ENCODE measurements around the gene ADGRL2.

Gene ADGRL2

GRCh38 chr1:82007804-82008203 is 207.1 kb downstream of the ADGRL2 start:
- Histone ChIP-seq H2AFZ (ENCODE audit: low read depth, low read length) (no peak overlapping the region), H3K27ac (ENCODE audit: low read length) (no peak overlapping the region), H3K9ac (ENCODE audit: low read depth, low read length) (no peak overlapping the region), H3K4me3 (ENCODE audit: low read depth in 1 of 2, low read length in 2 of 2) (no peak overlapping the region), H3K79me2 (ENCODE audit: insufficient read depth, low read length) (no peaks in the 10 kb centered on the region), H3K4me2 (ENCODE audit: insufficient read depth, low read length) (no peak overlapping the region), H3K27me3 (ENCODE audit: insufficient read depth, low read length, poor library complexity) (no peaks in the 10 kb centered on the region), H4K20me1 (ENCODE audit: insufficient read depth, low read length) (no peaks in the 10 kb centered on the region), H3K36me3 (ENCODE audit: insufficient read depth, low read length) (no peaks in the 10 kb centered on the region), H3K4me1 (ENCODE audit: insufficient read depth, low read length) (no peaks in the 10 kb centered on the region), H3K9me3 (ENCODE audit: insufficient read depth, low read length, severe bottlenecking) (no peaks in the 10 kb centered on the region)
- ATAC-seq (ENCODE audit: insufficient read depth, low read depth) (no peak), DNase-seq (no peak)
- no peak for TF ChIP-seq EZH2 (IDR thresholded peaks at IDR 0.05; ENCODE audit: borderline replicate concordance, low read depth, low read length, severe bottlenecking)
- TF ChIP-seq, protein P1, sequence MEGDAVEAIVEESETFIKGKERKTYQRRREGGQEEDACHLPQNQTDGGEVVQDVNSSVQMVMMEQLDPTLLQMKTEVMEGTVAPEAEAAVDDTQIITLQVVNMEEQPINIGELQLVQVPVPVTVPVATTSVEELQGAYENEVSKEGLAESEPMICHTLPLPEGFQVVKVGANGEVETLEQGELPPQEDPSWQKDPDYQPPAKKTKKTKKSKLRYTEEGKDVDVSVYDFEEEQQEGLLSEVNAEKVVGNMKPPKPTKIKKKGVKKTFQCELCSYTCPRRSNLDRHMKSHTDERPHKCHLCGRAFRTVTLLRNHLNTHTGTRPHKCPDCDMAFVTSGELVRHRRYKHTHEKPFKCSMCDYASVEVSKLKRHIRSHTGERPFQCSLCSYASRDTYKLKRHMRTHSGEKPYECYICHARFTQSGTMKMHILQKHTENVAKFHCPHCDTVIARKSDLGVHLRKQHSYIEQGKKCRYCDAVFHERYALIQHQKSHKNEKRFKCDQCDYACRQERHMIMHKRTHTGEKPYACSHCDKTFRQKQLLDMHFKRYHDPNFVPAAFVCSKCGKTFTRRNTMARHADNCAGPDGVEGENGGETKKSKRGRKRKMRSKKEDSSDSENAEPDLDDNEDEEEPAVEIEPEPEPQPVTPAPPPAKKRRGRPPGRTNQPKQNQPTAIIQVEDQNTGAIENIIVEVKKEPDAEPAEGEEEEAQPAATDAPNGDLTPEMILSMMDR (IDR thresholded peaks at IDR 0.05; ENCODE audit: borderline replicate concordance, extremely low read depth, low read length, poor library complexity, severe bottlenecking) = no peak

DNA sequence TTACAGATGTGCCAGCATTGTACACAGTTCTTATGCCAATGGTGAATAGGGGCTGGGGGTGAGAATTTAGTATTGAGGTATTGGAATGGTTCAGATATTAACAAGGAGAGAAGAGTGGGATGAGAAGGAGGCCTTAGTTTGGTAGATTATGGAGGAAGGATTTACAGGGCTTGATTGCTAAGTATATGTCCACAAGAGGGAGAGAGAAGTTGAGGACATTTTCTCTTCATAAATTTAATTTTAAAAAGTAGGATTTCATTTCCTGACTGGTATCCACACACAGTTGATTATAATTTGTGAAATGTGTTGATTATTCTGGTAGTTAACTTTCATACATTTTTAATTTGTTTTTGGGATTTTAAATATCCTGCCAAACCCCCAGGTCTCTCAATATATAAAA is 213.0 kb downstream of the ADGRL2 start:
- H3K27ac ChIP-seq (ENCODE audit: low read length) = no peak overlapping the region
- no peak overlapping the region for H2AFZ ChIP-seq (ENCODE audit: low read depth, low read length)
- ATAC-seq (ENCODE audit: insufficient read depth, low read depth) (no peak), DNase-seq (no peak)
- TF ChIP-seq EZH2 (IDR thresholded peaks at IDR 0.05; ENCODE audit: borderline replicate concordance, low read depth, low read length, severe bottlenecking) = no peak
- TF ChIP-seq, protein P1 (IDR thresholded peaks at IDR 0.05; ENCODE audit: borderline replicate concordance, extremely low read depth, low read length, poor library complexity, severe bottlenecking) = no peak
- H3K79me2 ChIP-seq (ENCODE audit: insufficient read depth, low read length) = no peaks in the 10 kb centered on the region
- no peak overlapping the region for H3K9ac ChIP-seq (ENCODE audit: low read depth, low read length)
- no peaks in the 10 kb centered on the region for H3K27me3 ChIP-seq (ENCODE audit: insufficient read depth, low read length, poor library complexity)
- no peak overlapping the region for H3K4me2 ChIP-seq (ENCODE audit: insufficient read depth, low read length)
- no peak overlapping the region for H3K4me3 ChIP-seq (ENCODE audit: low read depth in 1 of 2, low read length in 2 of 2)
- H3K9me3 ChIP-seq (ENCODE audit: insufficient read depth, low read length, severe bottlenecking) = no peaks in the 10 kb centered on the region
- H4K20me1 ChIP-seq (ENCODE audit: insufficient read depth, low read length) = no peaks in the 10 kb centered on the region
- H3K4me1 ChIP-seq (ENCODE audit: insufficient read depth, low read length) = no peaks in the 10 kb centered on the region
- H3K36me3 ChIP-seq (ENCODE audit: insufficient read depth, low read length) = no peaks in the 10 kb centered on the region

DNA sequence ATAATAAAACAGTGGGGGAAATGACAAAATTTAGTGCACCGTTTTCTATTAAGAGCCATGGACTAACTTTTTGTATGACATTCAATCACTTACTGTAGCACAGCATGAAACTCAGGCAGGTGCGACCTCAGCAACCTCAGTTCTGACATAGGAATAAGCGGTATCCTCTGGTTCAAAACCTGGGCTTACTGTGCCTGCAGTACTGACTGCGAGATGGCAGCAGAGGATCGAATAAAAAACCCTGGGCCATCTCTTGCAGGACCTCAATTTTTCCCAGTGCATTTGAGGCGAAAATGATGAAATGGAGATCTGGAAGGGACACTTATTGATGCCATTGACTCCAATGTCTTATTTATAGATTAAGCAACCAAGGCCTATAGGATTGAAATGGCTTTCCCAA is 214.7 kb downstream of the ADGRL2 start:
- no peak overlapping the region for H3K27ac ChIP-seq (ENCODE audit: low read length)
- H2AFZ ChIP-seq (ENCODE audit: low read depth, low read length) = no peak overlapping the region

More for the DNA sequence above, 214.7 kb downstream of the ADGRL2 start:
- Histone ChIP-seq H3K36me3 (ENCODE audit: insufficient read depth, low read length) (no peaks in the 10 kb centered on the region), H3K9ac (ENCODE audit: low read depth, low read length) (no peak overlapping the region), H3K9me3 (ENCODE audit: insufficient read depth, low read length, severe bottlenecking) (no peaks in the 10 kb centered on the region), H3K27me3 (ENCODE audit: insufficient read depth, low read length, poor library complexity) (no peaks in the 10 kb centered on the region), H4K20me1 (ENCODE audit: insufficient read depth, low read length) (no peaks in the 10 kb centered on the region), H3K4me3 (ENCODE audit: low read depth in 1 of 2, low read length in 2 of 2) (no peak overlapping the region), H3K79me2 (ENCODE audit: insufficient read depth, low read length) (no peaks in the 10 kb centered on the region), H3K4me1 (ENCODE audit: insufficient read depth, low read length) (no peaks in the 10 kb centered on the region), H3K4me2 (ENCODE audit: insufficient read depth, low read length) (no peak overlapping the region)
- ATAC-seq (ENCODE audit: insufficient read depth, low read depth) (no peak), DNase-seq (no peak)
- TF ChIP-seq, protein P1 (IDR thresholded peaks at IDR 0.05; ENCODE audit: borderline replicate concordance, extremely low read depth, low read length, poor library complexity, severe bottlenecking) = no peak
- no peak for TF ChIP-seq EZH2 (IDR thresholded peaks at IDR 0.05; ENCODE audit: borderline replicate concordance, low read depth, low read length, severe bottlenecking)

Measured in DND-41 (cell line).